Small intestine (tissue), 7 donors: ENCODE data around the gene TRIM7. TPM values are rescaled to one million over a fixed set of nuclear protein-coding genes. Genes with fewer than 3 reads are reported as not detected.

Source experiments
- DNase-seq, 2 donors: peaks; one replicate each; pipeline versions ENCODE4 v3.0.0 to v3.0.0-alpha.2; 2013
- FAIRE-seq: peaks from 2 replicates; lab custom pipeline; 2012; peaks lifted over from hg19 to GRCh38; lab: Jason Lieb, UNC
- H3K27ac ChIP-seq, 3 donors: one replicate each; pipeline ENCODE4 v1.5.1; 2013; ENCODE audit warnings: low read length in 2 of 3, mild to moderate bottlenecking in 2 of 3, control low read depth in 1 of 3, inconsistent platforms in 1 of 3, low read depth in 1 of 3, moderate library complexity in 1 of 3
- H3K27me3 ChIP-seq, 3 donors: one replicate each; pipeline ENCODE4 v1.6.1; 2013; ENCODE audit warnings: low read length in 3 of 3, inconsistent platforms in 1 of 3; ENCODE audit not compliant: control insufficient read depth in 3 of 3, insufficient read depth in 3 of 3
- H3K36me3 ChIP-seq, 3 donors: one replicate each; pipeline ENCODE4 v1.6.1; 2013; ENCODE audit warnings: low read length in 3 of 3, inconsistent platforms in 1 of 3, low read depth in 1 of 3, mild to moderate bottlenecking in 1 of 3, moderate library complexity in 1 of 3; ENCODE audit not compliant: control insufficient read depth in 3 of 3, insufficient read depth in 2 of 3
- H3K4me1 ChIP-seq, 3 donors: one replicate each; pipeline ENCODE4 v1.6.1; 2013; ENCODE audit warnings: low read length in 2 of 3, inconsistent platforms in 1 of 3, low read depth in 1 of 3, mild to moderate bottlenecking in 1 of 3, moderate library complexity in 1 of 3; ENCODE audit not compliant: control insufficient read depth in 3 of 3, insufficient read depth in 2 of 3
- H3K4me3 ChIP-seq, 3 donors: one replicate each; pipeline ENCODE4 v1.5.1; 2013; ENCODE audit warnings: low read length in 3 of 3, control low read depth in 1 of 3, inconsistent platforms in 1 of 3, low read depth in 1 of 3, mild to moderate bottlenecking in 1 of 3, moderate library complexity in 1 of 3
- H3K9me3 ChIP-seq, 2 donors: one replicate each; pipeline ENCODE4 v1.6.1; 2013; ENCODE audit warnings: low read depth in 1 of 2, low read length in 1 of 2; ENCODE audit not compliant: control insufficient read depth in 2 of 2, insufficient read depth in 1 of 2
- WGBS, 3 donors: extraction: QIAGEN DNeasy Blood & Tissue Kit; methylation state at CpG; one replicate each; pipeline ENCODE4 v1.1.7; 2013; 5-methylcytosine and 5-hydroxymethylcytosine counted together
- polyA plus RNA-seq, 4 donors: library from polyadenylated mRNA; stranded (reverse) in 3 of 4; unstranded in 1 of 4; fragments of 200-250 nt in 3 of 4; fragments of 120-200 nt in 1 of 4; gene quantifications; one replicate each; pipeline versions ENCODE4 v1.2.1 to v1.2.3, GENCODE V29; 2013
- donor health status: healthy with polysubstance abuse.
- donor health status: control.
- donor health status: control.
- donor health status: Bipolar disorder and iron deficiency.
- donor health status: healthy.

The TRIM7 gene
- polyA plus RNA-seq, 4 donors: 0.22 to 2.1 (median 0.89) TPM; not detected in 1

DNA sequence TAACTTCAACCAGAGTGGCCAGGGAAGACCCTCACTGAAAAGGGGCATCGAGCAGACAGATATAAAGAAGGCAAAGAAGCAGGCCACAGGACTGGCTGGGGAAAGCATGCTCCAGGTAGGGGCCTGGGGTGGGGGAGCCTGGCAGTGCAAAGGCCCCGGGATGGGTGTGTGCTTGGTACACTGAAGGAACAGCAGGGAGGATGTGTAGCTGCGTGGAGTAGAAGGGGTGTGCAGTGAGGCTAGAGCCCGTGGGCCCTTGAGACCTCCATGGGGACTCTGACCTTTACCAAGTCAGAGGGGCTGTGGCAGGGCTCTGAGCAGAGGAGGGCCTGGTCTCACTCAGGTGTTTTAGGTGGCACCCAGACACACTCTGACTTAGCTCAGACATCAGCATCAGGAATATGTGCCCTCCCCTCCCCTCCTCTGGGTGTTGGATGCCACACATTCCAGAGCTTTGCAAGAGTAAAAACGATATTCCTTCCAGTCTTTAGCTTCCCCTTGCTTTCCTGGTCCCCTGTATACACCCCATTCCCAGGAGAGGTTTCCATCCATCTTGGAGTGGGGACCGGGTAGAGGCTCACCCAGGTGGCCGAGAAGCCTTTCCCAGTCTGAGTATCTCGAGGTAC is 7.6 kb downstream of the TRIM7 start:
- H3K27ac ChIP-seq: no peak overlapping the region
- no peak for FAIRE-seq
- H3K27me3 ChIP-seq: peaks cover 0 to 44% (median 0%) of the 10 kb centered on the region in 3 donors
- DNase-seq: no peak
- H3K9me3 ChIP-seq: no peaks in the 10 kb centered on the region
- peaks cover 0 to 1% (median 0%) of the 10 kb centered on the region in 3 donors for H3K4me1 ChIP-seq
- WGBS, 3 donors: 66 to 73% (median 67%) methylated on average over 8 of the region's 8 CpGs
- H3K4me3 ChIP-seq: no peak overlapping the region
- H3K36me3 ChIP-seq: no peaks in the 10 kb centered on the region

DNA sequence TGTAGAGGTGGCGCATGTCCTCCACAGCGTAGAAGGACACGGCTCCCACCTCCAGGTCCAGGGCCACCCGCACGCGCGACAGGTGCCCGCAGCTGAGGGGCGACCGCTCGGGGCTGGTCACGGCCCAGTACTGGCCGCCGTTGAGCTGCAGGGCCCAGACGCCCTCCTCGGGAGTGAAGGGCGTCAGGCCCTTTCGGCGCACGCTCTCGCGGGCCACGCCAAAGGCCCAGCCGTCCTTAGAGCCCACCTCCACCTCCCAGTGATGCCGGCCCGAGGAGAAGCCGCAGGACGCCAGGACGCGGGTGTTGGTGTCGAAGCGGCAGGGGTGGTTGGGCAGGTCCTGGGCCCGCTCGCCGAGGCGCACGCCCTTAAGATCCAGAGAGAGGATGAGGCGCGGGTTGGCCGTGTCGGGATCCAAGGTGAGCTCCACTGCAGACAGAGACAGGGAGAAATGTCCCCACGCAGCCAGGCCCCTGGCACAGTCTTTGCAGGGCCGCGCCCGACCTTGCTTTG is 9.7 kb downstream of the TRIM7 start:
- FAIRE-seq: no peak
- 71 to 84% (median 82%) methylated on average over 37 to 45 of the region's 45 CpGs for WGBS, 3 donors
- H3K9me3 ChIP-seq: no peaks in the 10 kb centered on the region

DNA sequence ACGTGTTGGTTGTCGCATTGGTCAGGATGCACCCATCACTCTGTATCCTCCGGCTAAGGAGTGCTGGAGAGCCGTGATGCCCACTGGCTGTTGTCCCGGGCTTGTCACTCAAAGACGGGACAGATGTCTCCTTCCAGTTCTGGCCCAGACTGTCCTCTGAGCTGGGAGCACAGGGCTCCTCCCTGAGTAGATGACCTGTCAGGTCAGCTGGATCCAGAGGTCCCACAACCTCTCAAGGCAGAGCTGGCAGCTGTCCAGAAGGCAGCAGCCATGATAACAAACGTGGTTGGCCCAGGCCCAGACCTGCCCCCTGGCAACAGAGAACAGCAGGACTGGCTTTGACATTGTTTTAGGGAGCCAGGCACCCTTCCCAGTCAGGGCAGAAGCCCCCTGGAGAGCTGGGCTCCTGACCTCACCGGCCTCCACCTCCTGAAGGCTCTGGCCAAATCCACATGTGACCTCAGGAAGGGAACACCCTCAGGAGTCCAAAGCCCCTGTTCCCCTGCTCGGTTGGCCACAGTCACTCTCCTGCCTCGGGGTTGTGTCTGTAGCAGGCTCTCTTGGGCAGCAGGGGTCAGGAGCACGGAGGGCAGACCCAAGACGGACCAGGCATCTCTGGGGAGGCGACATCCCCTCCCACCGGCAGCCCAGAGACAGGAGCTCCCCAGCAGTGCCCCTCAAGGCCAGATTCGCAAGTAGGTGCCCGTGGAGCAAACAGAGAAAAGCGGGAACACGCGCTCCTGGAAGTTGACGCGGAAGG is 10.3 kb downstream of the TRIM7 start:
- H3K27ac ChIP-seq: no peak overlapping the region
- no peak for FAIRE-seq
- H3K9me3 ChIP-seq: no peaks in the 10 kb centered on the region
- H3K4me3 ChIP-seq: no peak overlapping the region
- peaks cover 0 to 3% (median 0%) of the 10 kb centered on the region in 3 donors for H3K4me1 ChIP-seq
- H3K27me3 ChIP-seq: peaks cover 0 to 20% (median 0%) of the 10 kb centered on the region in 3 donors
- DNase-seq: no peak
- no peaks in the 10 kb centered on the region for H3K36me3 ChIP-seq
- 67 to 82% (median 72%) methylated on average over 21 of the region's 21 CpGs for WGBS, 3 donors

More for the DNA sequence above, 9.7 kb downstream of the TRIM7 start:
- Histone ChIP-seq H3K27ac (no peak overlapping the region), H3K4me1 (peaks cover 0 to 3% (median 0%) of the 10 kb centered on the region in 3 donors), H3K36me3 (no peaks in the 10 kb centered on the region), H3K4me3 (no peak overlapping the region), H3K27me3 (peaks cover 0 to 25% (median 0%) of the 10 kb centered on the region in 3 donors)
- no peak for DNase-seq

DNA sequence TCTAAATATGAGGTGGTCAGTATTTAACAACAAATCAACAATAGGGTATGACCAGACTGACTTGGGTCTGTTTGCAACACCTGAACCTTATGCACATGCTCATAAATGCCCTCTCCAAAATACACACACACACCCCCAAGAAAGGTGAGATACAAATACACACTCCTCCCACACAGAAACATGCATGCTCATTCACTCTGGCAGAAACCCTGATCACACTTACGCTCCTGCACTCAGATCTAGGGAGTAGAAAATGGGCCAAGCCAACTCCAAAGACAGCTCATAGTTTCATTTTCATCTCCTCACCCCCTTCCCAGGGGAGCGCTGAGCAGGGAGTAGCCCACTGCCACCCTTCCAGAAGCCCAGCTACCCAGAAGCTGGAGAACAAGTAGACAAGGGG is 11.3 kb downstream of the TRIM7 start:
- DNase-seq: no peak
- WGBS, 3 donors: 50 to 92% (median 83%) methylated on average over 2 of the region's 2 CpGs
- no peak for FAIRE-seq

DNA sequence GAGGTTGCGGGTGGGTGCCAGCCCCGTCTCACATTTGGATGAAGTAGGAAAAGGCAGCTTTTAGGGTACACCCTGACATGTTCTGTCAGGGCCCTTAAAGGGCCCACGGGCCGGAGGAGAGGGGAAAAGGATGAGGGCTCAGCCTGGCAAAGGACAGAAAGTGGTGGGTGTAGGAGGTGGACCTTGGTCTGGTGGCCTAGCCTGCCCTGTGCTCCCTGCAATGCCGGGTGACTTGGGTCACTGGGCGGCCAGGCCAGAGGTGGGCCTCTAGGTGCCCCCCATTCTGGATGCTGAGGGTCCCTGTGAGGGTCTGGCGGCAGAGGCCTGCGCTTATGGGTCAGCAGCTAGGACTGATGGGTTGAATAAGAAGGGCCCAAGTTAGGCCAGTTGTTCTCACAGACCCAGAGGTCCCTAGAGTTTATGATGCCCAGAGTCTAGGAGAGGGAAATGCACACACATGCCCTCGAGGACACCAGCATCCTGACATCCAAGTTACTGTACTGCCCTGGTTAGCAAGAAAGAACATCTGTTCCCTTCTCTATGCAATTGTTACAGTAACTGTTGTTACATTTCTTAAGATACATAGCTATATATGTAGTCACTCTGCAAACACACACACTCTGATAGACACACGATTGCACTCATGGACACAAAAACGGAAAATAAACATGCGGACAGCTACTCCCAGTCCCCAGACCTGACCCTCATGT is 12.5 kb downstream of the TRIM7 start:
- FAIRE-seq: no peak
- Histone ChIP-seq H3K4me1 (peaks cover 0 to 6% (median 0%) of the 10 kb centered on the region in 3 donors), H3K27me3 (peaks cover 0 to 16% (median 0%) of the 10 kb centered on the region in 3 donors), H3K36me3 (no peaks in the 10 kb centered on the region), H3K4me3 (peak overlapping the region; percentile 60 to 75 (median 74)), H3K9me3 (no peaks in the 10 kb centered on the region), H3K27ac (peak overlapping the region in 1 of 3 donors; percentile 90)
- no peak for DNase-seq
- 46 to 53% (median 49%) methylated on average over 12 of the region's 12 CpGs for WGBS, 3 donors

More for the DNA sequence above, 11.3 kb downstream of the TRIM7 start:
- Histone ChIP-seq H3K9me3 (no peaks in the 10 kb centered on the region), H3K27me3 (peaks cover 0 to 20% (median 0%) of the 10 kb centered on the region in 3 donors), H3K4me1 (peaks cover 0 to 3% (median 0%) of the 10 kb centered on the region in 3 donors), H3K27ac (no peak overlapping the region), H3K36me3 (no peaks in the 10 kb centered on the region), H3K4me3 (no peak overlapping the region)

DNA sequence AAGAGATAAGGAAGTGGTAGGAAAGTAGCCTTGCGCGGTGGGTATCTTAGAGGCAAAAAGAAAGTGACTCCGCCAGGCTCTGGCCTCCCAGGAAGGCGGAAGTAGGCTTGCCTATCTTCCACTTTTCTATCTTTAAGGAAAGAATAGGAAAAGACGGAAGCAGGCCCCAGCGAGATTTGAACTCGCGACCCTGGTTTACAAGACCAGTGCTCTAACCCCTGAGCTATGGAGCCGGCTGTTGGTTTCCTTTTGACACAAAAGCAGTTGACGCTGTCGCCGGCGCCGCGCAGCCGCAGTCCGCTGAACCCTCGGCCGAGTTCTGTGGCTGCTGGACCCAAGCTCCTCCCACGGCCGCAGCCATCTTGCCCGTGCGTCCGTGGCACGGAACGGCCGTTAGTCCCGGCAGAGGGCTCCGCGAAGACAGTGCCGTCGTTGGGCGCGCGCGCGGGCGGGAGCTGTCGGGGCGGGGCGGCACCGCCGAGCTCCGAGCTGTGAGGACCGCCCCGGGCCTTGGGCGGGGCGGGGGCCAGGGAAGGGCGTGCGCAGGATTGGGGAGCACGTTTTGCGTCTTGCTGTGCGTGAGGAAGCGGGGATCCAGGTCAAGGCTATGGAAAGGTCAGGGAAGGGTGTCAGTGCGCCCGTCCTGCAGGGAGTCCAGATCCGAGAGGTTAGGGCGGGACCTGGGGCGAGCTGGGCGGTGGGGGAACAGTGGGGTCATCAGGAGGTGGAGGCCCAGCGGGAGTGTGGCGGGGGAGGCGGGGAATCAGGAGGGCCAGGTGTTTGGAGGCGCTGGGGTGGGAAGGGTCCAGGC is 13.3 kb downstream of the TRIM7 start:
- Histone ChIP-seq H3K4me1 (peaks cover 0 to 6% (median 0%) of the 10 kb centered on the region in 3 donors), H3K36me3 (no peaks in the 10 kb centered on the region), H3K27me3 (peaks cover 0 to 12% (median 0%) of the 10 kb centered on the region in 3 donors), H3K27ac (peak overlapping the region; percentile 65 to 90 (median 79)), H3K9me3 (no peaks in the 10 kb centered on the region), H3K4me3 (peak overlapping the region; percentile 68 to 75 (median 75))
- WGBS, 3 donors: 0 to 1% (median 1%) methylated on average over 59 to 64 of the region's 64 CpGs
- FAIRE-seq (no peak), DNase-seq (peak; percentile 95 to 98)

GRCh38 chr5:181190711-181191525 is 14.1 kb downstream of the TRIM7 start:
- FAIRE-seq (no peak), DNase-seq (peak; percentile 53 to 79)
- Histone ChIP-seq H3K4me3 (peak overlapping the region; percentile 68 to 75 (median 75)), H3K27ac (peak overlapping the region; percentile 65 to 87 (median 69)), H3K9me3 (no peaks in the 10 kb centered on the region), H3K36me3 (no peaks in the 10 kb centered on the region), H3K4me1 (peaks cover 0 to 6% (median 0%) of the 10 kb centered on the region in 3 donors), H3K27me3 (peaks cover 0 to 14% (median 0%) of the 10 kb centered on the region in 3 donors)
- 0% methylated on average over 65 to 66 of the region's 66 CpGs for WGBS, 3 donors
